GM12878 (cell line): ENCODE results near the gene SEC16A. TPM values are rescaled to one million over a fixed set of nuclear protein-coding genes. Genes with fewer than 3 reads are reported as not detected.

Experiments
- ATAC-seq: fragments of 200-7000 bp; cut with Tn5 transposase; 3 replicates; pipeline ENCODE4 v1.9.1; 2020; ENCODE audit warnings: mild to moderate bottlenecking, moderate library complexity
- BruUV-seq: library from RNA; stranded (reverse); fragments of 400-500 nt; replicated peaks from 2 replicates; lab custom pipeline; 2021; lab: Mats Ljungman, UMichigan
- CTCF ChIA-PET: fragments of 300-600 bp; sonication (Branson Sonifier 250); formaldehyde crosslinking; extraction: SDS; loops from one replicate; lab custom pipeline; 2021; ENCODE audit warnings: inconsistent platforms; lab: Yijun Ruan, JAX
- POLR2A ChIA-PET: fragments of 350-600 bp; formaldehyde crosslinking; extraction: SDS; loops from one replicate; lab custom pipeline; 2021; ENCODE audit warnings: inconsistent platforms; lab: Charles Lee
- RAD21 ChIA-PET: fragments of 300-600 bp; sonication (Branson Sonifier 250); formaldehyde crosslinking; loops from one replicate; lab custom pipeline; 2023; ENCODE audit warnings: antibody characterized with exemption; ENCODE audit not compliant: unreplicated experiment; lab: Charles Lee
- SMC1A ChIA-PET: fragments of 300-600 bp; sonication (Branson Sonifier 250); formaldehyde crosslinking; loops from one replicate; lab custom pipeline; 2023; ENCODE audit not compliant: unreplicated experiment, uncharacterized antibody; lab: Charles Lee
- DNase-seq: peaks from one replicate; pipeline ENCODE4 v3.0.0-alpha.2; 2011; ENCODE audit warnings: low read depth, low spot score
- FAIRE-seq: peaks from 3 replicates; lab custom pipeline; 2011; peaks lifted over from hg19 to GRCh38; lab: Jason Lieb, UNC
- H2AFZ ChIP-seq: 2 replicates; pipeline ENCODE4 v1.6.0; 2011; ENCODE audit warnings: low read depth, low read length, control low read depth; ENCODE audit not compliant: control insufficient read depth
- H3K27ac ChIP-seq: 2 replicates; pipeline ENCODE4 v1.5.1; 2011; ENCODE audit warnings: control low read depth; ENCODE audit not compliant: control insufficient read depth, insufficient read depth
- H3K27me3 ChIP-seq, 2 experiments: replicated peaks in 1 of 2; 2 replicates each; pipeline versions ENCODE4 v1.6.0 to v1.6.1; 2011; ENCODE audit warnings: low read length in 1 of 2; ENCODE audit not compliant: control insufficient read depth in 2 of 2, insufficient read depth in 2 of 2
- H3K36me3 ChIP-seq, 2 experiments: 2 replicates each; pipeline ENCODE4 v1.5.1; 2011; ENCODE audit warnings: low read length in 1 of 2; ENCODE audit not compliant: control insufficient read depth in 2 of 2, insufficient read depth in 2 of 2
- H3K4me1 ChIP-seq: 2 replicates; pipeline ENCODE4 v1.6.1; 2011; ENCODE audit warnings: mild to moderate bottlenecking, low read length, moderate library complexity, mixed read lengths; ENCODE audit not compliant: control insufficient read depth, insufficient read depth
- H3K4me2 ChIP-seq: 2 replicates; pipeline ENCODE4 v1.6.0; 2011; ENCODE audit warnings: control low read depth; ENCODE audit not compliant: control insufficient read depth, insufficient read depth
- H3K4me3 ChIP-seq: fragments of 200-600 bp; sonication (generic); 2 replicates; pipeline ENCODE4 v1.5.1; 2016
- H3K79me2 ChIP-seq: 2 replicates; pipeline ENCODE4 v1.6.0; 2011; ENCODE audit warnings: low read length; ENCODE audit not compliant: control insufficient read depth, insufficient read depth
- H3K9ac ChIP-seq: 2 replicates; pipeline ENCODE4 v1.8.0; 2011; ENCODE audit warnings: low read length, control low read depth, mixed read lengths; ENCODE audit not compliant: control insufficient read depth, insufficient read depth
- H3K9me3 ChIP-seq: replicated peaks from 3 replicates; pipeline ENCODE4 v1.5.1; 2011; ENCODE audit warnings: mild to moderate bottlenecking, low read length; ENCODE audit not compliant: control insufficient read depth, insufficient read depth
- H4K20me1 ChIP-seq: 2 replicates; pipeline ENCODE4 v1.6.0; 2011; ENCODE audit not compliant: control insufficient read depth, insufficient read depth
- ASH2L ChIP-seq: fragments of 300-600, 200-600 bp; sonication (generic); IDR thresholded peaks from 2 replicates; pipeline ENCODE4 v1.6.1; 2017; ENCODE audit warnings: low read depth, mild to moderate bottlenecking, borderline replicate concordance
- BACH1 ChIP-seq: fragments of 450-650 bp; IDR thresholded peaks from 2 replicates; pipeline ENCODE4 v1.6.1; 2017; ENCODE audit warnings: mild to moderate bottlenecking, borderline replicate concordance
- CEBPZ ChIP-seq: fragments of 150-350 bp; IDR thresholded peaks from 2 replicates; pipeline ENCODE4 v1.6.1; 2016; ENCODE audit warnings: low read depth, low read length
- CHD1 ChIP-seq: IDR thresholded peaks from 2 replicates; pipeline ENCODE4 v1.6.1; 2012; ENCODE audit warnings: low read depth, low read length, improper control_type of control experiment
- FOS ChIP-seq: IDR thresholded peaks from 3 replicates; pipeline ENCODE4 v1.6.1; 2011; ENCODE audit warnings: borderline replicate concordance; ENCODE audit not compliant: insufficient read length; ENCODE audit errors: extremely low read depth
- FOXM1 ChIP-seq: IDR thresholded peaks from 2 replicates; pipeline ENCODE4 v1.6.1; 2012; ENCODE audit warnings: low read depth, mild to moderate bottlenecking, inconsistent platforms, low read length, moderate library complexity
- JUND ChIP-seq: IDR thresholded peaks from 2 replicates; pipeline ENCODE4 v1.6.1; 2012; ENCODE audit warnings: low read depth, mild to moderate bottlenecking, low read length, improper control_type of control experiment, moderate library complexity
- KDM1A ChIP-seq: fragments of 200-600 bp; sonication (generic); IDR thresholded peaks from 2 replicates; pipeline ENCODE4 v1.6.1; 2016; ENCODE audit warnings: borderline replicate concordance
- KLF5 ChIP-seq: fragments of 450-650 bp; IDR thresholded peaks from 2 replicates; pipeline ENCODE4 v1.6.1; 2014; ENCODE audit warnings: mild to moderate bottlenecking; ENCODE audit not compliant: partially characterized antibody
- MAX ChIP-seq: IDR thresholded peaks from 2 replicates; pipeline ENCODE4 v1.6.1; 2012; ENCODE audit warnings: low read depth, low read length, improper control_type of control experiment
- MYC ChIP-seq: IDR thresholded peaks from 2 replicates; pipeline ENCODE4 v1.6.1; 2011; ENCODE audit warnings: mild to moderate bottlenecking, low read length, moderate library complexity, inconsistent platforms; ENCODE audit not compliant: insufficient read depth, insufficient replicate concordance, insufficient read length, severe bottlenecking
- NFIC ChIP-seq: IDR thresholded peaks from 2 replicates; pipeline ENCODE4 v1.6.1; 2012; ENCODE audit warnings: low read depth, mild to moderate bottlenecking, inconsistent platforms, low read length, moderate library complexity
- POLR2A ChIP-seq: IDR thresholded peaks from 2 replicates; pipeline ENCODE4 v1.6.1; 2011; ENCODE audit warnings: low read depth, mild to moderate bottlenecking, low read length
- SKIL ChIP-seq: fragments of 450-650 bp; IDR thresholded peaks from 2 replicates; pipeline ENCODE4 v1.6.1; 2017; ENCODE audit warnings: mild to moderate bottlenecking, low read depth, inconsistent platforms; ENCODE audit not compliant: poor library complexity, severe bottlenecking
- SPI1 ChIP-seq: IDR thresholded peaks from 2 replicates; pipeline ENCODE4 v1.6.1; 2011; ENCODE audit warnings: low read depth, mild to moderate bottlenecking, low read length, moderate library complexity, borderline replicate concordance; ENCODE audit not compliant: insufficient read depth
- WRNIP1 ChIP-seq: IDR thresholded peaks from 2 replicates; pipeline ENCODE4 v1.6.1; 2011; ENCODE audit warnings: low read depth, low read length, improper control_type of control experiment, borderline replicate concordance
- WGBS: methylation state at CpG from one replicate; pipeline ENCODE4 v1.1.6; 2016; ENCODE audit warnings: low lambda C conversion rate; ENCODE audit not compliant: insufficient replicate concordance, insufficient coverage; ENCODE audit errors: missing lambda C conversion rate; 5-methylcytosine and 5-hydroxymethylcytosine counted together
- in situ Hi-C: fragments of 300-500 bp; cut with MboI; formaldehyde crosslinking; loops from 9 replicates; pipeline ENCODE4 v1.14.3; 2018; ENCODE audit warnings: mixed read lengths
- intact Hi-C: fragments of 100-400 bp; cut with micrococcal nuclease; formaldehyde crosslinking; loops from one replicate; pipeline ENCODE4 v1.14.2; 2022; ENCODE audit not compliant: unreplicated experiment
- polyA plus RNA-seq, 11 experiments: library from polyadenylated mRNA; depleted of rRNA in 4 of 11; unstranded in 6 of 11; stranded (reverse) in 5 of 11; fragments of >200 nt; fragmentation: Nextera tagmentation in 4 of 11; fragmentation: Illumina TruSeq in 1 of 11; extraction: Ambion mirVana in 4 of 11; extraction: Trizol in 1 of 11; gene quantifications; 1 replicate in 1 of 11; 2 replicates in 10 of 11; pipeline versions ENCODE4 v1.2.1 to v1.2.3, GENCODE V29; 2011 to 2016; ENCODE audit warnings: inconsistent platforms in 2 of 11, missing spikeins in 2 of 11, low read depth in 1 of 11
- total RNA-seq, 4 experiments: library from RNA; depleted of rRNA in 3 of 4; stranded (reverse); fragments of >200 nt in 3 of 4; fragmentation: Illumina TruSeq in 1 of 4; extraction: Trizol in 1 of 4; gene quantifications; 2 replicates each; pipeline versions ENCODE4 v1.2.1 to v1.2.3, GENCODE V29; 2013 to 2021

The SEC16A gene
- total and polyA plus RNA-seq, 10 of the 15 experiments (the other 5 are each of a cell fraction or from before 2014, with no cell fraction given), result 9.9 to 59.1 (median 21.7) TPM

- TF ChIP-seq CEBPZ (no peak), SKIL (no peak), ASH2L (no peak), NFIC (no peak), POLR2A (no peak; the same call in 1 of the 2 replicates)
Observed at GRCh38 chr9:136517950-136518349, 35.1 kb upstream of the SEC16A start (continued).

GRCh38 chr9:136517012-136517743, 34.3 kb upstream of the SEC16A start:
- no peak overlapping the region for H3K27ac ChIP-seq
- in situ Hi-C loops, result no loop called here
- POLR2A ChIA-PET, result no interaction called here
- RAD21 ChIA-PET, result no interaction called here
- H3K36me3 ChIP-seq, result peaks cover 2 to 60% of the 10 kb centered on the region in 2 experiments; a peak in 3 of 4 replicates
- no peaks in the 10 kb centered on the region for H3K9me3 ChIP-seq
- CTCF ChIA-PET, result no interaction called here
- H2AFZ ChIP-seq, result no peak overlapping the region
- H3K4me3 ChIP-seq, result no peak overlapping the region
- BruUV-seq, result no TSS peak
- FAIRE-seq (no peak), ATAC-seq (no peak), DNase-seq (no peak)
- no peak overlapping the region for H3K4me2 ChIP-seq
- WGBS, result 91% methylated on average over 29 of the region's 37 CpGs
- TF ChIP-seq FOXM1, result no peak
- no peak for TF ChIP-seq SPI1
- TF ChIP-seq KDM1A, result no peak
- TF ChIP-seq MYC, result no peak
- no peak for TF ChIP-seq WRNIP1
- no peak for TF ChIP-seq MAX
- no peak for TF ChIP-seq CHD1
- TF ChIP-seq JUND, result no peak
- TF ChIP-seq KLF5, result no peak
- TF ChIP-seq FOS, result no peak
- no peak for TF ChIP-seq BACH1
- no peak overlapping the region for H3K9ac ChIP-seq
- H3K79me2 ChIP-seq, result no peaks in the 10 kb centered on the region
- intact Hi-C loops, result no loop called here
- H3K4me1 ChIP-seq, result no peaks in the 10 kb centered on the region
- SMC1A ChIA-PET, result no interaction called here
- H4K20me1 ChIP-seq, result no peaks in the 10 kb centered on the region
- H3K27me3 ChIP-seq, result no peaks in the 10 kb centered on the region
